Astrocyte (in vitro differentiated cells and primary cell): Measurements from ENCODE around the gene PYGO2. TPM values are rescaled to one million over a fixed set of nuclear protein-coding genes. Genes with fewer than 3 reads are reported as not detected.

ENCODE experiments used
- DNase-seq: peaks from one replicate; pipeline ENCODE4 v3.0.0-alpha.2; 2010; ENCODE audit warnings: low read depth
- FAIRE-seq: peaks from 2 replicates; lab custom pipeline; 2011; peaks lifted over from hg19 to GRCh38; lab: Jason Lieb, UNC
- H2AFZ ChIP-seq: 2 replicates; pipeline ENCODE4 v1.6.0; 2012; ENCODE audit warnings: low read depth, low read length, inconsistent platforms
- H3K27ac ChIP-seq: 2 replicates; pipeline ENCODE4 v1.5.1; 2011; ENCODE audit warnings: low read depth, low read length, inconsistent platforms
- H3K27me3 ChIP-seq: 2 replicates; pipeline ENCODE4 v1.6.0; 2011; ENCODE audit warnings: low read length, inconsistent platforms; ENCODE audit not compliant: insufficient read depth
- H3K36me3 ChIP-seq: 2 replicates; pipeline ENCODE4 v1.5.1; 2011; ENCODE audit warnings: low read length, inconsistent platforms; ENCODE audit not compliant: insufficient read depth
- H3K4me1 ChIP-seq: 2 replicates; pipeline ENCODE4 v1.5.1; 2011; ENCODE audit warnings: low read length, inconsistent platforms; ENCODE audit not compliant: insufficient read depth
- H3K4me2 ChIP-seq: 2 replicates; pipeline ENCODE4 v1.6.0; 2012; ENCODE audit warnings: low read length, inconsistent platforms
- H3K4me3 ChIP-seq: 2 replicates; pipeline ENCODE4 v1.5.1; 2011; ENCODE audit warnings: low read depth, mild to moderate bottlenecking, low read length, inconsistent platforms; ENCODE audit not compliant: insufficient read depth
- H3K79me2 ChIP-seq: 2 replicates; pipeline ENCODE4 v1.6.0; 2012; ENCODE audit warnings: mild to moderate bottlenecking, low read length, inconsistent platforms; ENCODE audit not compliant: insufficient read depth
- H3K9ac ChIP-seq: 2 replicates; pipeline ENCODE4 v1.6.0; 2012; ENCODE audit warnings: mild to moderate bottlenecking, low read length, inconsistent platforms
- H3K9me3 ChIP-seq: 2 replicates; pipeline ENCODE4 v1.5.1; 2012; ENCODE audit warnings: low read depth, mild to moderate bottlenecking, low read length, inconsistent platforms; ENCODE audit not compliant: insufficient read depth
- H4K20me1 ChIP-seq: 2 replicates; pipeline ENCODE4 v1.6.0; 2012; ENCODE audit warnings: low read length, inconsistent platforms; ENCODE audit not compliant: insufficient read depth
- H3K27ac Mint-ChIP-seq: one replicate; pipeline ENCODE4 v1.8.0; 2021; ENCODE audit warnings: mild to moderate bottlenecking, mixed read lengths; ENCODE audit not compliant: unreplicated experiment
- H3K27me3 Mint-ChIP-seq: one replicate; pipeline ENCODE4 v1.8.0; 2021; ENCODE audit warnings: low read depth, mixed read lengths; ENCODE audit not compliant: unreplicated experiment
- H3K36me3 Mint-ChIP-seq: one replicate; pipeline ENCODE4 v1.8.0; 2021; ENCODE audit warnings: low read depth, mixed read lengths; ENCODE audit not compliant: unreplicated experiment
- H3K4me1 Mint-ChIP-seq: one replicate; pipeline ENCODE4 v1.8.0; 2021; ENCODE audit warnings: low read depth, mixed read lengths; ENCODE audit not compliant: unreplicated experiment
- H3K4me3 Mint-ChIP-seq: one replicate; pipeline ENCODE4 v1.8.0; 2021; ENCODE audit warnings: mild to moderate bottlenecking, moderate library complexity, mixed read lengths; ENCODE audit not compliant: unreplicated experiment
- H3K9me3 Mint-ChIP-seq: one replicate; pipeline ENCODE4 v1.8.0; 2021; ENCODE audit warnings: mild to moderate bottlenecking, mixed read lengths; ENCODE audit not compliant: unreplicated experiment
- CTCF ChIP-seq: IDR thresholded peaks from 2 replicates; pipeline ENCODE4 v1.5.1; 2011; ENCODE audit warnings: low read depth, mild to moderate bottlenecking, inconsistent platforms, low read length, moderate library complexity; ENCODE audit not compliant: insufficient read depth
- EZH2 ChIP-seq: IDR thresholded peaks from 2 replicates; pipeline ENCODE4 v1.6.1; 2012; ENCODE audit warnings: mild to moderate bottlenecking, low read length, inconsistent platforms; ENCODE audit not compliant: insufficient read depth
- total RNA-seq: library from RNA; stranded (reverse); gene quantifications from 2 replicates; pipeline ENCODE4 v1.2.1, GENCODE V29; 2021

PYGO2 gene
- total RNA-seq, 1 donor from 2014 or later: 21.8 TPM

GRCh38 chr1:154937085-154937987, 24.2 kb downstream of the PYGO2 start:
- H3K27me3 Mint-ChIP-seq: no peaks in the 10 kb centered on the region
- no peak for TF ChIP-seq EZH2
- TF ChIP-seq CTCF: peak; percentile 32
- no peaks in the 10 kb centered on the region for H3K9me3 Mint-ChIP-seq
- no peak for FAIRE-seq
- DNase-seq: peak; percentile 94
- Histone ChIP-seq H3K9ac (peak overlapping the region; percentile 97), H3K27me3 (no peaks in the 10 kb centered on the region), H3K4me2 (peak overlapping the region; percentile 89), H3K4me1 (peaks cover 18% of the 10 kb centered on the region), H3K36me3 (no peaks in the 10 kb centered on the region), H3K4me3 (peak overlapping the region; percentile 77), H3K79me2 (peaks cover 4% of the 10 kb centered on the region), H3K27ac (peak overlapping the region; percentile 100), H4K20me1 (no peaks in the 10 kb centered on the region), H3K9me3 (no peaks in the 10 kb centered on the region), H2AFZ (peak overlapping the region; percentile 99)
- peaks cover 26% of the 10 kb centered on the region for H3K4me1 Mint-ChIP-seq
- H3K27ac Mint-ChIP-seq: peak overlapping the region; percentile 99
- H3K36me3 Mint-ChIP-seq: peaks cover 2% of the 10 kb centered on the region
- H3K4me3 Mint-ChIP-seq: peak overlapping the region; percentile 98

- Histone ChIP-seq H3K4me1 (peaks cover 23% of the 10 kb centered on the region), H3K27me3 (no peaks in the 10 kb centered on the region), H3K36me3 (no peaks in the 10 kb centered on the region), H3K79me2 (peaks cover 4% of the 10 kb centered on the region), H3K9me3 (no peaks in the 10 kb centered on the region), H3K9ac (peak within 1 kb of the TSS; percentile 97), H4K20me1 (no peaks in the 10 kb centered on the region), H3K27ac (peak within 1 kb of the TSS; percentile 100), H3K4me2 (peak within 1 kb of the TSS; percentile 89), H2AFZ (peak within 1 kb of the TSS; percentile 99), H3K4me3 (peak within 1 kb of the TSS; percentile 77)
- TF ChIP-seq CTCF: no peak
- TF ChIP-seq EZH2: no peak
- DNase-seq (peak; percentile 95), FAIRE-seq (no peak)
- Mint-ChIP-seq H3K4me1 (peaks cover 22% of the 10 kb centered on the region), H3K27me3 (no peaks in the 10 kb centered on the region), H3K27ac (peak within 1 kb of the TSS; percentile 99), H3K4me3 (peak within 1 kb of the TSS; percentile 98), H3K36me3 (peaks cover 2% of the 10 kb centered on the region), H3K9me3 (no peaks in the 10 kb centered on the region)
These were observed 25.0 kb downstream of the PYGO2 start, which contains the start of gene PMVK for GRCh38 chr1:154936555-154937084. Gene PMVK, minus strand, starts transcription at chr1:154936719. Its CDS starts 34 bp downstream, at chr1:154936685.
